DND-41 (cell line): Measurements from ENCODE around the gene OR56A4.

Experiments used
- EZH2 ChIP-seq: IDR thresholded peaks from 3 replicates; pipeline ENCODE4 v1.6.1; 2012; ENCODE audit warnings: borderline replicate concordance, low read depth, mild to moderate bottlenecking, moderate library complexity, low read length, inconsistent platforms; ENCODE audit not compliant: severe bottlenecking
- TF ChIP-seq, protein P1 (sequence below): IDR thresholded peaks from 2 replicates; pipeline ENCODE4 v1.5.1; 2012; ENCODE audit warnings: borderline replicate concordance, low read length, moderate library complexity, mild to moderate bottlenecking; ENCODE audit not compliant: poor library complexity, severe bottlenecking; ENCODE audit errors: extremely low read depth

- TF ChIP-seq, protein P1, sequence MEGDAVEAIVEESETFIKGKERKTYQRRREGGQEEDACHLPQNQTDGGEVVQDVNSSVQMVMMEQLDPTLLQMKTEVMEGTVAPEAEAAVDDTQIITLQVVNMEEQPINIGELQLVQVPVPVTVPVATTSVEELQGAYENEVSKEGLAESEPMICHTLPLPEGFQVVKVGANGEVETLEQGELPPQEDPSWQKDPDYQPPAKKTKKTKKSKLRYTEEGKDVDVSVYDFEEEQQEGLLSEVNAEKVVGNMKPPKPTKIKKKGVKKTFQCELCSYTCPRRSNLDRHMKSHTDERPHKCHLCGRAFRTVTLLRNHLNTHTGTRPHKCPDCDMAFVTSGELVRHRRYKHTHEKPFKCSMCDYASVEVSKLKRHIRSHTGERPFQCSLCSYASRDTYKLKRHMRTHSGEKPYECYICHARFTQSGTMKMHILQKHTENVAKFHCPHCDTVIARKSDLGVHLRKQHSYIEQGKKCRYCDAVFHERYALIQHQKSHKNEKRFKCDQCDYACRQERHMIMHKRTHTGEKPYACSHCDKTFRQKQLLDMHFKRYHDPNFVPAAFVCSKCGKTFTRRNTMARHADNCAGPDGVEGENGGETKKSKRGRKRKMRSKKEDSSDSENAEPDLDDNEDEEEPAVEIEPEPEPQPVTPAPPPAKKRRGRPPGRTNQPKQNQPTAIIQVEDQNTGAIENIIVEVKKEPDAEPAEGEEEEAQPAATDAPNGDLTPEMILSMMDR = no peak
- no peak for TF ChIP-seq EZH2
Observed at GRCh38 chr11:6013042-6013441, 6.3 kb upstream of the OR56A4 start.
